ENCODE data around the gene TMEM143.

- TF ChIP-seq CTCF (conservative IDR thresholded peaks at IDR 0.05; ENCODE audit: low read length) (no peak), EZH2phosphoT487 (IDR thresholded peaks at IDR 0.05; ENCODE audit: borderline replicate concordance) (no peak)
Observed at GRCh38 chr19:48373567-48373966, 9.8 kb upstream of the TMEM143 start.

Measured in Loucy (cell line).